HG03280 (cell line): ENCODE data around the gene ETV3.
"Not testable (repeated sequence)": the region's sequence is repeated elsewhere in the genome, so short reads cannot be mapped to it uniquely, and the experiment has no call there.

ENCODE experiments used
- ATAC-seq: cut with Tn5 transposase; IDR thresholded peaks from one replicate; pipeline ENCODE4 v1.9.1; 2021; ENCODE audit warnings: mild to moderate bottlenecking, moderate library complexity; ENCODE audit not compliant: unreplicated experiment

ETV3 gene

GRCh38 chr1:157113631-157114030 is 24.6 kb downstream of the ETV3 start:
- ATAC-seq, result no peak

DNA sequence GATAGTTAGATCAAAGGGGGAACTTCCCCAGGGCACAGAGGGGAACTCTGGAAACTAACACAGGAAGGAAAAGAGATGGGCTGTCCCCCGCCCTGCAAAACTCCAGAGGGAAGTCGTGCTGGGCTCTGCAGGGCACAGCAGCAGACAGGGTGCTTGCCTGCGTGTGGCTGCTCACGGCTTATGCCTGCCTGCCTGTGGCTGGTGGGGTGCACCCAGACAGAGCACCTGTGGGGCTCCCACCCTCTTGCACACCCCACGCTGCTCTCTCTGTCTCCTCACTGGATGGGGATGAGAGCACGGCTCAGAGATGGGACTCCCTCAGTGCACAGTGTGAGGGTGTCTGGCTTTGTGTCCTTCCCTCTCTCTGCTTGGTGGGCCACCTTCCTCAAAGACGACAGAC is 25.1 kb downstream of the ETV3 start:
- ATAC-seq, result no peak

DNA sequence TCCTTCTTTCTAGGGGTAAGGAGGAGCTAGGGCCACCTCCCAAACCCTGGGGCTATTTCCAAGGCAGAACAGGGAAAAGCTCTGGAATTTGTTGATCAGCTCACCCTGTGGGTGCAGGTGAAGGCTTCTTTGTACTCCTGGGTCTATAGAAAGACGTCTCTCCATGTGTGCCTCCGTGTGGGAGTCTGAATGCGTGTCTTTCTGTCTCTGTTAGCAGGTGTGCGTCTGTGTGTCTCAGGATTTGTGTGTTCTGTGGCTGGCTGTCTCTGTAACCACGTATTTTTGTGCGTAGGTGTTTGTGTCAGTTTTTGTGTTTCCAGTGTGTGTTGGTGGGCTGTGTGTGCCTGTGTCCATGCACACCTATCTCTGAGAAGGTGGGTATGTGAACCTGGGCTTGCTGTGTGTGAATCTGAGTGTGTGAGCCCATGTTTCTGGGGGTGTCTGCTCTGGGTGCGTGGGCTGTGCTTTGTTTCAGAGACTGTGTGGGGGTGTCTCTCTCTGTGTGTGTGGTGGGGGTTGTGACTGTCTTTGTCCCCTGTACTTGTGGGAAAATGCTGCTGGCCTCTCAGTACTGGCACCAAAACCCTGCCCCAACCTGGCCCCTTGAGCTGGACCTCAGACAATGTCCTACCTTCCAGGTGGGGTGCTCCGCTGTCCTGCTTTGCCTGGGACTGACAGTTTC is 25.9 kb downstream of the ETV3 start:
- ATAC-seq, result no peak

DNA sequence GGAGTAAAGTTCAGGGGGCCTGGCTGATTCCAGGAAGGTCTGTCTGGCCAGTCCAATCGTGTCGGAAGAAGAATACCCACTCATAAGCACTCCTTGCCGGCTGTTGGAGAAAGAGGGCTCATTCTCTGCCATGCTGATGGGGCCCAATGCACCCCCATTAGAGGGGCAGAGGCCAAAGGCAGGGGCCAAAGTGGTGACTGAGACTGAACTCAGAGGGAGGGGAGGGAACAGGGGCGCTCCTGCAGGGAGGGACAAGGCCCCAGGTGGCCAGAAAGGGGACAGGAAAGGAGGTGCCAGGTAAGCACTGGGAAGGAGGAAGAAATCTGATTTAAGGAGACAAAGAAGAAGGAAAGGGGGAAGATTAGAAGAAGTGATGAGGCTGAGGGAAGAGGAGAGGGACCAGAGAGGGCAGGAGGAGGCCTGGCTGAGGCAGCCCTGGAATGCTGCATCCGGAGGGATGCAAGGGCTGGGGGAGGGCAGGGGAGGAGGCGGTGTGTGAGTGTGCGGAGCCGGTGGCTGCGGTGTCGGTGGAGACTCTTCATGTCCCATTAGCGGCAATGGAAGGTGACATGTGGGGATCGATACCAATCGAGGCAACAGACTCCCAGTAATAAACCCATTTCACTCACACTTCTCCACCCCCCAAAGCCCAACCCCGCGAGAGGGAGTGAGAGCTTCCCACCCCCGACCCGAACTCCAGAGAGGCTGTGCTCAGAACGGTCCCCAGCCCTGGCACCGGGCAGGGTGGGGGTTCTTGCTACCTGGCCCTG is 26.6 kb downstream of the ETV3 start:
- ATAC-seq, result no peak

DNA sequence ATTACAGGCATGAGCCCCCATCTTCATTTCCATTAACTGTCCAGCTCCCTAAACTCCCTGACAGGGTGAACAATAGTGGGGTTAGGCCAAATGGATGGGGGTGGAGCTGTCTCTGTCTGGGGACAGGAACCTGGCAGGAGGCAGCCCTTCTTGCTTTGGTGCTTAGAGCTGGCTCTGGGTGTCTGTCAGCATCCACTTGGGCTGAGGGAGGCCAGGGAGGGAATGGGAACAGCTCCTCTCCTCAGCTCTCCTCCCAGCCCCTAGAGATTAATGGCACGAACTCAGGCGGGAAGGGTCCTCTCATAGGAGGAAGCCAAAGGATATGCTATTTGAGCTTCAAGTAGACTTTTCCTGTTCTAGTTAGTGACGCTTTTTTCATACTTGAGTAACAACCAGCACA is 27.5 kb downstream of the ETV3 start:
- no peak for ATAC-seq

DNA sequence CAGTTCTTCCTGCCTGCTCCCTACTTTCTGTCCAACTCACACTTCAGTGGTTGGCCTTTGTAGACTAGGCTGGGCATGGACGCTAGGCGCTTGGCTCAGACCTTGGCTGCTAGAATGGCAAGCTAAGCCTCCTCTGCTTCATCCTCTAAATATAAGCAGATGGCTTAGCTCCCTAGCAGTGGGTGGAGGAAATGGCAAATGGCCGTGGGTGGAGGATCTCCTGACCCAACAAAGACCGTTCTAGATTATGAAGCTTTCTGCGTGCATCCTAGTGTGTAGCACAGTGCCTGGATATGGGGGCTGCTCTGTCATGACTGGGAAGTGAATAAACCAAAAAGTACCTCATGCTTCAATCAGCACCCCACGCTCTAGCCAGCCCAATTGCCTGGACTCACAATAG is 28.2 kb downstream of the ETV3 start:
- ATAC-seq, result no peak

DNA sequence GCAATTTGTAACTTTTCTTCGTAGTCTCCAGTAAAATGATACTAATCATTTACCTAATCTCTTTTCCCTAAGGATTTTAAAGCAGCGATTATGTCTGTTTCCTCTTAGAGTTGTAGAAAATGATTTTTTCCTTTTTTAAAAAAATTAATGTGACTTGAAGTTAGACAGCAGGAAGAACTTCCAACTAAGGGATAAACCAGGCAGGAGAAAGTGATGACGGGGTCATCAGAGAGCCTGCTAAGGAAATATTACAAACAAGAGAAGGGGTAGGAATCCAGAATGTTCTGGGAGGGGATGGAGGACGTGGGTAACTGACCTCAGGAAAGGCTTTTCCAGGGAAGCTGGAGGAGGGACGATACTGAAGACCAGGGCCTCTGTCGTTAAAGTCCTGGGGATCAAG is 29.7 kb downstream of the ETV3 start:
- no peak for ATAC-seq

DNA sequence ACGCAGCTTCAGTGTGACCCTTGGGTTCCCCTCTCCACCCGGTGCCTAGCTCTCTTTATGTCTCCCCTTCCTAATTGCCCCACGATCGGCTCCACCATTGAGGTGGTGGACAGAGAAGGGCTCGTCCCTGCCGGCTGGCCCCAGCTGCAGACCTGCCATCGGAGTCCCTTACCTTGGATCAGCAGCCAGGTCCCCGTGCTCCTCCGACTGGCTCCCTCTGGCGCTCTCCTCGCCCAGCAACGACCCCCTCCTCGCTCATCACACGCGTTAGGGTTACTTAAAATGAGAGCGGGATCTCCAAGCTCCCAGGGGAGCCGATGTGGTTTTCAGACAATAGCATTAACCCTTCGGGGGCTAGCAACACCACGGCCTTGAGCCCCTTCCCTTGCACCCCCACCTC is 30.5 kb downstream of the ETV3 start:
- no peak for ATAC-seq

GRCh38 chr1:157106813-157107189 is 31.4 kb downstream of the ETV3 start:
- no peak for ATAC-seq

DNA sequence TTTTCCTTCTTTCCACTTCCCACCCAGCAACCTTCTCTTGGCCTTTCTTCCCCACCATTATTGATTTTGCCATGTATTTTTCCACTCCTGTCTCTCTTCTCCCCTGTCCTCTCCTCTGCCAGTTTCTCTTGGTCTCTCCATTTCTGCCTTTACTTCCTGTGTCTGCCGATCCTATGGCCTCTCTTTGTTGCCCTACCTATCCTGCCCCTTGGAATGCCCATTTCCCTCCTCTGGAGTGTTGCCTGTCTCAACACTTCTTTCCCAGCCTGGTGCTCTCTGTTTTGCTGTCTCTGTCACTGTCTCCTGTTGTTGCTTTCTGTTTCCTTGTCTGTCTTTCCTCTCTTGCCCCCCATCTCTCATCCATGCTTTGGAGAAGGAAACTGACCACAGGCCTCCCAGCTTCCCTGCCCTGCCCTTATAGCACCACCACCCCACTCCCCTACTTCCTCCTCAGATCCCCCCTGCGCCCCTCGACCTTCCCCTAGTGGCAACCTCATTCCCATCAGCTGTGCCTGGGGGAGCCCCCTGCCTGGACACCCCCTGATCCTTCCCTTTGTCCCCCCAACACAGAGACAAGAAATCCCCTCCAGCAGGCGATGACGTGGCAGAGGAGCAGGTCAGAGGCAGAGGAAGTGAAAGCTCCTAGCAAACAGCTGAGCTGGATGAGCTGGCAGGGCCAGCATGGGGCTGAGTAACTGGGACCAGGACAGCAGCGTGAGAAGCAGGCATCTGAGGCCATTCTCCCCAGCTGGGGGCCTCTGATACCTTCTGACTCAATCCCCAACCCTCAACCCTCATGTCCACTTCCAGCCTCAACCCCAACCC is 32.0 kb downstream of the ETV3 start:
- ATAC-seq, result peak; percentile 67

- ATAC-seq, result no peak
Measured at GRCh38 chr1:157105298-157105987, 32.8 kb downstream of the ETV3 start.

DNA sequence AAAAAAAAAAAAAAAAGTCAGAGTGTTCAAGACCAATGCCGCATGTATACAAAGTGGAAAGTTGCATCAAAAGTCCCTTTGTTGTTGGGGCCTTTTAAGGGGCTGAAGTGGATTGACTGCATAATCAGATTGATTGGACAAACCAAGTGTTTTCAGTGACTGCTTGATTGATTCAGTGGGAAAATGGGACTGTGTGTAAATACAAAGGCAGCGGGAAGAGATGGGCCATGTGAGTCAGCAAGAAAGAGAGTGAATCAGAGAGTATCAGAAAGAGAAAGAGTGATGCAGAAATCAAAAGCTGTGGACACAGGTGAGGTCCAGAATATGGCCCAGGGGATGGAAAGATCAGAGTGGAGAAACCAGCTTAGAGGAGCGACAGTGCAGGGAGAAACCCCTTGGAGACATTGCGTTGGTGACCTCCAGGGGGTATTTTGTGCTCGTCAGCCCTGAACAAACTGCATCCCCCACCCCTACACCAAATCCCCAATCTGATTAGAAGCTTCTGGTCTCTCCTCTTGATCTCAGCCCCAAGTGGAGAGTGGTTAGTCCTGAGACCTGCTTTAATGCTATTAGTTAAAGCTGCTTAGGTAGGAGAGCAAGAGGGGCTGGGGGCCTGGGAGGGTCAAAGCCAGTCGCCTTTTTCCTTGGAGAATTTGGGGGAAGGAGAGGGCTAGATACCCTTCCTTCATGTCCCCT is 33.4 kb downstream of the ETV3 start:
- ATAC-seq, result no peak

- no peak for ATAC-seq
Measured at GRCh38 chr1:157103268-157103667, 34.9 kb downstream of the ETV3 start.

- no peak for ATAC-seq
Measured at GRCh38 chr1:157101149-157101548, 37.0 kb downstream of the ETV3 start.

DNA sequence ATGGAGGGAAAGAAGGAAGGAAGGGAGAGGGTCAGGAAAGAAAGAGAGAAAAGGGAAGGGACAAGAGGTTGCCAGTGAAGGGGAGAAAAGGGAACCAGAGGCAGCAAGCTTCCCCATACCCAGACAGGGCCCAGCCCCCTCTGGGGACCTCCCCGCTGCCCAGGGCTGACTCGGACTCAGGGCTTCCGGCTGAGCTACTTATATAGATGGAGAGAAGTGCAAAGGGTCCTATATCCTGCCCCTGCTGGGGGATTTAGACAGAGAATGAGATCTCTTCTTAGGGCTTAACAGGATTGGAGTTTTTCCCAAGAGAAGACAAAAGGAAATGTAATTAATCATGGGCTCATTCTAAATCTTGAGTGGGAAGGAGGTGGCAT is 38.6 kb downstream of the ETV3 start, which contains the start of gene ETV3L:
ETV3L (minus strand) TSS at position 176 of the 377 bp plus-strand sequence. CDS start 285 bp downstream, outside the sequence.
- ATAC-seq, result no peak

GRCh38 chr1:157098987-157099632 is 39.1 kb downstream of the ETV3 start:
- ATAC-seq, result not testable (repeated sequence)

- ATAC-seq, result no peak
Measured at GRCh38 chr1:157098519-157098918, 39.7 kb downstream of the ETV3 start.

GRCh38 chr1:157097692-157098091 is 40.5 kb downstream of the ETV3 start:
- no peak for ATAC-seq

DNA sequence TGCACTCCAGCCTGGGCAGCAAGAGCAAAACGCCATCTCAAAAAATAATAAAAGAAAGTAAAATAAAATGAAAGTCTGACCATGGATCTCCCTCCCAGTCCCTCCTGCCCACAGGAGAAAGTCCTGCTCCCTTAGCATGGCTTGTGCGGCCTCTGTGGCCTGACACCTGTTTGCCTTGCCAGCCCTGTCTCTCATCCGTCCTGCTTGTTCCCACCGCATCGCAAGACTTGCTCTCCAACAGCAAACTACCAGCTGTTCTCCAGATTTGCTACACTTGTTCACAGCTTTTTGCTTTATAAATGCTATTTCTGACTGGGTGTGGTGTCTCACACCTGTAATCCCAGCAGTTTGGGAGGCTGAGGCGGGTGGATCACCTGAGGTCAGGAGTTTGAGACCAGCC is 41.3 kb downstream of the ETV3 start:
- ATAC-seq, result no peak

DNA sequence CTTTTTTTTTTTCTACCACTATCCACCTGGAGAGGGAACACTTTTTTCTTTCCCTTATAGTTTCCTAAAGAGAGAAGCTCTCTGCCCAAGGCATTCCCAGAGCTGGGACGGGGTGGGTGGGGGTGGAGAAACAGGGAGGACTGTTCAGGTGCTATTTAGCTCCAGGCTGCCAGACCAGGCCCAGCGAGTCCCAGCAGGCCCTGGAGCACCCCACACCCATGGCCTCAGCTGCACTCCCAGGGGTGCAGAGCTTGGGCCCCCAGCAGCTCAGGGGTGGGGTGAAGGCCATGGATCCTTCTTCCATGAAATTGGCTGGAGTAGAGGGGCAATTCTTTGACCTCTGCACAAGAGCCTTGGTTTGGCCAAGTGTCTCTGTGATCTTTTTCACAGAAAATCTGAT is 42.6 kb downstream of the ETV3 start:
- no peak for ATAC-seq
